Measurements from ENCODE around the gene ADGRV1.

Gene ADGRV1

GRCh38 chr5:91103353-91104061, 544.9 kb downstream of the ADGRV1 start:
- H3K79me2 ChIP-seq (ENCODE audit: control insufficient read depth, low read length) = no peaks in the 10 kb centered on the region
- no peaks in the 10 kb centered on the region for H3F3A ChIP-seq (ENCODE audit: control insufficient read depth, insufficient read depth)
- no peaks in the 10 kb centered on the region for H4K20me1 ChIP-seq (ENCODE audit: control insufficient read depth, insufficient read depth, low read depth, low read length)
- no peaks in the 10 kb centered on the region for H3K4me1 ChIP-seq (ENCODE audit: control insufficient read depth, low read length)
- H3K4me3 ChIP-seq (ENCODE audit: low read length) = no peak overlapping the region
- no peak overlapping the region for H3K27ac ChIP-seq (ENCODE audit: low read depth, low read length)
- no peaks in the 10 kb centered on the region for H3K36me3 ChIP-seq (ENCODE audit: control insufficient read depth, low read length)
- no peaks in the 10 kb centered on the region for H3K9me2 ChIP-seq (replicated peaks; ENCODE audit: control insufficient read depth, low read length)
- H3K4me2 ChIP-seq (ENCODE audit: low read length) = no peak overlapping the region
- TF ChIP-seq CTCF (IDR thresholded peaks at IDR 0.05; ENCODE audit: low read depth, low read length, poor library complexity, severe bottlenecking) (no peak), EZH2phosphoT487 (IDR thresholded peaks at IDR 0.05; ENCODE audit: borderline replicate concordance, low read length) (no peak)
- H3K27me3 ChIP-seq (ENCODE audit: control insufficient read depth, low read length) = peaks cover 3% of the 10 kb centered on the region; the same call in 1 of the 2 replicates
- H3K9me3 ChIP-seq (ENCODE audit: control insufficient read depth, insufficient read depth, low read length) = no peaks in the 10 kb centered on the region

DNA sequence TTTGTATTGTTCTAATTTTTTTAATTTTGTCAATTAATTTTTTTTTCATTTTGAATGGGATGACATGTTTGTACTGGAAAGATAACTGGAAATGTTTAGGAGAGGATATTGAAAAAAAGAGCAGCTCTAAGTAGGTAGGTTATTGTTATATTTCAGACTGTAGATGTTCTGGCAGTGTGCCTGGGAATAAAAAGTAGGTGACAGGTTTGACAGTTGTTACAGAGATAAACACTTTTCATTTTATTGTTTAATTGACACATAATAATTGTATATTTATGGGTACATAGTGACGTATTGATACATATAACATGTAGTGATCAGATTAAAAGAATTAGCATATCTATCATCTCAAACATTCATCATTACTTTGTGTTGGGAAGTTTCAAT, 545.5 kb downstream of the ADGRV1 start:
- Histone ChIP-seq H3K79me2 (ENCODE audit: control insufficient read depth, low read length) (no peaks in the 10 kb centered on the region), H3K36me3 (ENCODE audit: control insufficient read depth, low read length) (no peaks in the 10 kb centered on the region), H3K4me1 (ENCODE audit: control insufficient read depth, low read length) (no peaks in the 10 kb centered on the region), H3K9me2 (replicated peaks; ENCODE audit: control insufficient read depth, low read length) (no peaks in the 10 kb centered on the region), H3F3A (ENCODE audit: control insufficient read depth, insufficient read depth) (no peaks in the 10 kb centered on the region), H3K4me3 (ENCODE audit: low read length) (no peak overlapping the region), H3K27me3 (ENCODE audit: control insufficient read depth, low read length) (peaks cover 3% of the 10 kb centered on the region; the same call in 1 of the 2 replicates), H3K9me3 (ENCODE audit: control insufficient read depth, insufficient read depth, low read length) (no peaks in the 10 kb centered on the region), H3K27ac (ENCODE audit: low read depth, low read length) (no peak overlapping the region), H3K4me2 (ENCODE audit: low read length) (no peak overlapping the region), H4K20me1 (ENCODE audit: control insufficient read depth, insufficient read depth, low read depth, low read length) (no peaks in the 10 kb centered on the region)
- TF ChIP-seq EZH2phosphoT487 (IDR thresholded peaks at IDR 0.05; ENCODE audit: borderline replicate concordance, low read length) = no peak
- no peak for TF ChIP-seq CTCF (IDR thresholded peaks at IDR 0.05; ENCODE audit: low read depth, low read length, poor library complexity, severe bottlenecking)

- Histone ChIP-seq H3K36me3 (ENCODE audit: control insufficient read depth, low read length) (no peaks in the 10 kb centered on the region), H3F3A (ENCODE audit: control insufficient read depth, insufficient read depth) (no peaks in the 10 kb centered on the region), H3K4me1 (ENCODE audit: control insufficient read depth, low read length) (no peaks in the 10 kb centered on the region), H3K27me3 (ENCODE audit: control insufficient read depth, low read length) (peaks cover 2% of the 10 kb centered on the region; the same call in 1 of the 2 replicates), H3K27ac (ENCODE audit: low read depth, low read length) (no peak overlapping the region), H4K20me1 (ENCODE audit: control insufficient read depth, insufficient read depth, low read depth, low read length) (no peaks in the 10 kb centered on the region), H3K9me2 (replicated peaks; ENCODE audit: control insufficient read depth, low read length) (no peaks in the 10 kb centered on the region), H3K79me2 (ENCODE audit: control insufficient read depth, low read length) (no peaks in the 10 kb centered on the region), H3K4me2 (ENCODE audit: low read length) (no peak overlapping the region), H3K9me3 (ENCODE audit: control insufficient read depth, insufficient read depth, low read length) (no peaks in the 10 kb centered on the region), H3K4me3 (ENCODE audit: low read length) (no peak overlapping the region)
- TF ChIP-seq EZH2phosphoT487 (IDR thresholded peaks at IDR 0.05; ENCODE audit: borderline replicate concordance, low read length) (no peak), CTCF (IDR thresholded peaks at IDR 0.05; ENCODE audit: low read depth, low read length, poor library complexity, severe bottlenecking) (no peak)
These were observed 548.4 kb downstream of the ADGRV1 start for GRCh38 chr5:91106842-91107511.

Data from DOHH2 (cell line).